HUES6 (cell line): Measurements from ENCODE around the gene MAGEB10.
"Not testable (repeated sequence)": the region's sequence is repeated elsewhere in the genome, so short reads cannot be mapped to it uniquely, and the experiment has no call there.

Source experiments
- H3K27ac ChIP-seq: 2 replicates; pipeline ENCODE4 v1.7.0; 2013; ENCODE audit warnings: low read depth, mild to moderate bottlenecking, low read length, inconsistent platforms
- H3K27me3 ChIP-seq: 2 replicates; pipeline ENCODE4 v1.6.1; 2013; ENCODE audit warnings: low read length; ENCODE audit not compliant: control insufficient read depth, insufficient read depth
- H3K36me3 ChIP-seq: 2 replicates; pipeline ENCODE4 v1.6.1; 2013; ENCODE audit warnings: low read length; ENCODE audit not compliant: control insufficient read depth, insufficient read depth
- H3K4me1 ChIP-seq: 2 replicates; pipeline ENCODE4 v1.6.1; 2013; ENCODE audit warnings: low read length; ENCODE audit not compliant: control insufficient read depth, insufficient read depth
- H3K4me3 ChIP-seq: 2 replicates; pipeline ENCODE4 v1.5.1; 2013; ENCODE audit warnings: low read depth, low read length
- H3K9ac ChIP-seq: one replicate; pipeline ENCODE4 v1.6.1; 2013; ENCODE audit warnings: mild to moderate bottlenecking, low read length
- H3K9me3 ChIP-seq: 2 replicates; pipeline ENCODE4 v1.6.1; 2013; ENCODE audit warnings: low read depth, low read length; ENCODE audit not compliant: control insufficient read depth, insufficient read depth

The MAGEB10 gene, protein sequence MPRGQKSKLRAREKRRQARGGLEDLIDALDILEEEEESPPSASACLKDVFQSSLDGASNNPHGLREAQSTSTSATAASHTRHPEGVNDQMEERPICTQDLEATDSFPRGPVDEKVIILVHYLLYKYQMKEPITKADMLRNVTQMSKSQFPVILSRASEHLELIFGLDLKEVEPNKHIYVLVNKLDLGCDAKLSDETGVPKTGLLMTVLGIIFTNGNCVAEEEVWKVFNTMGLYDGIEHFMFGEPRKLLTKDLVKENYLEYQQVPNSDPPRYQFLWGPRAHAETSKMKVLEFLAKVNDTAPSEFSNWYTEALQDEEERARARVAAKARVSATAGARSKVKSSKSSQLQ

DNA sequence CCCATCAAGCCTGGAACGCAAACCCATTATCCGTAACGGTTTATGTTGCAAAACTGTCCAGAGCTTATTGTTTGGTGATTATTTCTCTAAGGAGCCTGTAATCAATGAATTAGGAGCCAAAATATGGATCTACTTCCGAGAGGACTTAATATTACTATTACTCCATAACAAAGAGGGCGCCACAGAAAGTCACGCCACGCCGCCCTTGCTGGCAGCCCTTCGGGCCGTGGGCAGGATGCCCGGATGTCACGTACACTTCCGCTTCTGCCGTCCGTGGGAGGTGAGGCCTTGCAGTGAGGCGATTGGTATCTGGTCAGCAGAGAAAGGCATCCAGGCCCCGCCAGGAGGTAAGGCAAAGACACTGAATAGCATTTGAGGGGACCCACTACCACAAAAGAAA is at the start of gene MAGEB10:
Gene MAGEB10, plus strand, starts transcription at position 301 of the 400 bp plus-strand sequence. CDS start 13,317 bp downstream, outside the sequence.
- Histone ChIP-seq H3K4me3 (no peak within 1 kb of the TSS), H3K36me3 (no peaks in the 10 kb centered on the region), H3K27ac (no peak within 1 kb of the TSS), H3K9ac (no peak within 1 kb of the TSS), H3K4me1 (no peaks in the 10 kb centered on the region), H3K27me3 (no peaks in the 10 kb centered on the region; the same call in 1 of the 2 replicates), H3K9me3 (0 out of 2 replicates have a peak, but pooled peaks cover 3% of the 10 kb centered on the region)

DNA sequence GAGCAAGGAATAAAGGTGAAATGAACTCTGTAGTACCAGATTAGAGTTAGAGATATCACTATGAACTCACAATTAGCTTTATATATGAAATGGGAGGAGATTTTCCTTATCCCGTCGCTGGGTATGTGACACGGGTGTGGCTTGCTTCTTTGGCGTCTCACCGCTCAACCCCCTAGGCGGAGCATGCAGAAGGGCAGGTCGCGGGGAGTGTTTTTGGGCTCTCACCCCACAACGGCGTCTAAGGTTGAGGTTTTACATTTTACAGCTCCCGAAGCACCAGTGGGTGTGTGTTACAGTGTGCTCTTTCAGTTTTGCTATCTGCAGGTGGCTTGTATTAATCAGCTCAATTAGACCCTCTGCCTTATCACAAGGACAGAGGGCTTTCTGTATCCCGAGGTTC is 42.1 kb upstream of the MAGEB10 start:
- Histone ChIP-seq H3K9me3 (no peaks in the 10 kb centered on the region), H3K9ac (no peak overlapping the region), H3K27ac (no peak overlapping the region), H3K4me3 (no peak overlapping the region), H3K36me3 (no peaks in the 10 kb centered on the region), H3K4me1 (no peaks in the 10 kb centered on the region), H3K27me3 (no peaks in the 10 kb centered on the region; the same call in 1 of the 2 replicates)

DNA sequence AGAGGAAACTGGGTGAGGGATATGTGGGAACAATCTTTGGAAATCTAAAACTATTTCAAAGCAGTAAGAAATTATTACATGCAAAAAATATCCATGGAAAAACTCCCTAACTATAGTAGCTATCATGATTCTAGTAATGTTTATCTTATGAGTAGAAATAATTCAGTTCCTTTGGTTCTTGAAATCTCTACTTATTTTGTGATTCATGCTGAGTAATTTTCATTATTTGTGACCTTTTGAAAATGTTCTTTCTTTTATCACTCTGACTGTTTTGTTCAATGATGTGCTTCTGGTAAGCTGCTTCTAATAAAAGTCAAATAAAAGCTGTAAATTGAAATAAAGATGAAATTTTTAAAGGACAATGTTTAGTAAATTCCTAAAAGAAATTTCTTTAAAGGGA is 40.4 kb upstream of the MAGEB10 start:
- Histone ChIP-seq H3K4me3 (no peak overlapping the region), H3K36me3 (no peaks in the 10 kb centered on the region), H3K9me3 (no peaks in the 10 kb centered on the region), H3K9ac (no peak overlapping the region), H3K4me1 (no peaks in the 10 kb centered on the region), H3K27ac (no peak overlapping the region), H3K27me3 (no peaks in the 10 kb centered on the region; the same call in 1 of the 2 replicates)

DNA sequence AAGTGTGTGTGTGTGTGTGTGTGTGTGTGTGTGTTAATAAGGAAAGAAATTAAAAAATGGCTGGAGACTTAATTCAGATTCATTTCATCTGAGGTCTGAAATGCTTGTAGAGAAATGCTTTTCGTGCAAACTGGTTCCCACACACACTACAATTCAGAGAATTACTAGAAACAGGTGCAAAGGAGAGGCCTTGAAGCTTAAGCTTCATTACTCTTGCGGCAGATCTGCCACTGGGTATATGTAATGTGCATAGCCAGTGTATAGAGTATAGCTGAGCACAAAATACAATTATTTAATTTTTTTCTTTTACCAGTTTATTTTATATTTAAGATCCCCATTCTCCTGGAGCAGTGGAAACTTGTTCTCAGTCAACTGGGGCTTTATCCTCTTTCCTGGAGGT is 31.8 kb upstream of the MAGEB10 start:
- Histone ChIP-seq H3K4me1 (no peaks in the 10 kb centered on the region), H3K9me3 (no peaks in the 10 kb centered on the region), H3K27ac (no peak overlapping the region), H3K9ac (no peak overlapping the region), H3K4me3 (no peak overlapping the region), H3K27me3 (no peaks in the 10 kb centered on the region; the same call in 1 of the 2 replicates), H3K36me3 (no peaks in the 10 kb centered on the region)

DNA sequence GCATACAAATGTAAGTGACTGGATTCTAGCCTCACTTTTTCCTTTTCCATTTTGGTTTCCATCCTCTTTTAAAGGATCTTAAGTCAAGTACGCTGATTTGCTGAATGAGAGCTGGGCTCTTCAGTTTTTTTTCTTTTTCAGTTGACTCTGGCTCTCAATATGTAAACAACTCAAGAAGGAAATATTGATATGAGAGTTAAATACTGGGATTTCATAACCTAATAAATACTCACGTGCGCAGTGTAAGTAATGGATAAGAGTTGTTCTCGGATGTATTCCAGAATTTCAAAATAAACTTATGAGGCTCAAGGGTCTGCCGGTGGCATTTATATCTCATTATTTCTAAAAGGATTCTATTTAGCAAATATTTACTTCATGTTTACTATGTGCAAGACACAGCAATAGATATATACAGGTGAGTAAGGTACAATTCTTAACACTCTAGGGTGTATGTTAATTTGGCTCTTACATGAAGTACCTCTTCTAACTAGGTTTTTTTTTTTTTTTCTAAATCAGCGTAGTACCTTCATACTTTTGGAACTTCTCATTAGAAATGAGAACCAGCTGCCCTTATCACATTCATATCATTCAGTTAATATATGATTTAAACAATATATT is 11.0 kb upstream of the MAGEB10 start:
- no peaks in the 10 kb centered on the region for H3K9me3 ChIP-seq
- no peak overlapping the region for H3K4me3 ChIP-seq
- no peak overlapping the region for H3K9ac ChIP-seq

DNA sequence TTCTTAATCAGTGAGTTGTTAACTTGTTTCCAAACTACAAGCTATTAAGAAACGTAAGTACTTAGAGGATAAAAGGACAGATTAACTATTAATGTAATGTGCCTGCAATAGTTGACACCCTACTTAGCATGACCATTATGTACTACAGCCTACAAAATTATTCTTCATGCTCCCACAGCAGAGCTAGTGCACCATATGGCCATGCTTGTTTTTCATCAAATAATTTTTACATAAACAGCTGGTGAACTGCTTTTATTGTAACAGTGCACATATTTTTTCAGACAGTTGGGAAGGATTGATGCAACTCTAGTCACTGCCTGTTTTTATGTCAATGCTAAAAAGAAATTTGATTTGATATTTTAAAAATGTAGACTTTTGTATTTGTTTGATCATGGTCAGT is 10.2 kb upstream of the MAGEB10 start:
- Histone ChIP-seq H3K27ac (no peak overlapping the region), H3K9me3 (no peaks in the 10 kb centered on the region), H3K36me3 (no peaks in the 10 kb centered on the region), H3K27me3 (no peaks in the 10 kb centered on the region; the same call in 1 of the 2 replicates), H3K4me3 (no peak overlapping the region), H3K4me1 (no peaks in the 10 kb centered on the region), H3K9ac (no peak overlapping the region)

More for the DNA sequence above, 11.0 kb upstream of the MAGEB10 start:
- H3K27ac ChIP-seq = no peak overlapping the region
- H3K27me3 ChIP-seq = no peaks in the 10 kb centered on the region; the same call in 1 of the 2 replicates
- no peaks in the 10 kb centered on the region for H3K36me3 ChIP-seq
- H3K4me1 ChIP-seq = no peaks in the 10 kb centered on the region

DNA sequence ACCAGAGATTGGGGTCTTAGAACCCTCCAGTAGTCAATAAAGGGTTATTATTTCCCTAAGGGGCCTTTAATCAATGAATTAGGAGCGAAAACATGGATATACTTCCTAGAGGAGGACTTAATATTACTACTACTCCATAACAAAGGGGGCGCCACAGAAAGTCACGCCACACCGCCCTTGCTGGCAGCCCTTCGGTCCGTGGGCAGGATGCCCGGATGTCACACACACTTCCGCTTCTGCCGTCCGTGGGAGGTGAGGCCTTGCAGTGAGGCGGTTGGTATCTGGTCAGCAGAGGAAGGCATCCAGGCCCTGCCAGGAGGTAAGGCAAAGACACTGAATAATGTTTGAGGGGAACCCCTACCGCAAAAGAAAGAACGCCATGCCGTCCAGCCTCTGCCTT is 436 bp downstream of the MAGEB10 start:
- Histone ChIP-seq H3K27ac (no peak overlapping the region), H3K36me3 (no peaks in the 10 kb centered on the region), H3K4me1 (no peaks in the 10 kb centered on the region), H3K9me3 (0 out of 2 replicates have a peak, but pooled peaks cover 3% of the 10 kb centered on the region), H3K9ac (no peak overlapping the region), H3K4me3 (no peak overlapping the region), H3K27me3 (no peaks in the 10 kb centered on the region; the same call in 1 of the 2 replicates)

DNA sequence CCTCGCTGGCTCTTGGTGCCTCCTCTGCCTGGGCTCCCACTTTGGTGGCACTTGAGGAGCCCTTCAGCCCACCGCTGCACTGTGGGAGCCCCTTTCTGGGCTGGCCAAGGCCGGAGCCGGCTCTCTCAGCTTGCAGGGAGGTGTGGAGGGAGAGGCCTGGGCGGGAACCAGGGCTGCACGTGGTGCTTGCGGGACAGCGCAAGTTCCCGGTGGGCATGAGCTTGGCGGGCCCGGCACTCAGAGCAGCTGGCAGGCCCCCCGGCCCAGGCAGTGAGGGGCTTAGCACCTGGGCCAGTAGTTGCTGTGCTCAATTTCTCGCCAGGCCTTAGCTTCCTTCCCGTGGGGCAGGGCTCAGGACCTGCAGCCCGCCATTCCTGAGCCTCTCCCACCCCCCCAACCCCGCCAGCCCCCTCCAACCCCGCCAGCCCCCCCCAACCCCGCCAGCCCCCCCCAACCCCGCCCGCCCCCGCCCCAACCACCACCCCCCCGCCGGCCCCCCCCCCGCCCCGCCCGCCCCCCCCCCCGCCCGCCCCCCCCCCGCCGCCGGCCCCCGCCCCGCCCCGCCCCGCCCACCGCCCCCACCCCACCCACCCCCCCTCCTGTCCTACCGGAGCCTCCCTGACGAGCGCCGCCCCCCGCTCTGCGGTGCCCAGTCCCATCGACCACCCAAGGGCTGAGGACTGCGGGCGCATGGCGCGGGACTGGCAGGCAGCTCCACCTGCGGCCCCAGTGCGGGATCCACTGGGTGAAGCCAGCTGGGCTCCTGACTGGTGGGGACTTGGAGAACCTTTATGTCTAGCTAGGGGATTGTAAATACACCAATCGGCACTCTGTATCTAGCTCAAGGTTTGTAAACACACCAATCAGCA is 1.4 kb downstream of the MAGEB10 start:
- H3K36me3 ChIP-seq, H3K27ac ChIP-seq: not testable (repeated sequence)

DNA sequence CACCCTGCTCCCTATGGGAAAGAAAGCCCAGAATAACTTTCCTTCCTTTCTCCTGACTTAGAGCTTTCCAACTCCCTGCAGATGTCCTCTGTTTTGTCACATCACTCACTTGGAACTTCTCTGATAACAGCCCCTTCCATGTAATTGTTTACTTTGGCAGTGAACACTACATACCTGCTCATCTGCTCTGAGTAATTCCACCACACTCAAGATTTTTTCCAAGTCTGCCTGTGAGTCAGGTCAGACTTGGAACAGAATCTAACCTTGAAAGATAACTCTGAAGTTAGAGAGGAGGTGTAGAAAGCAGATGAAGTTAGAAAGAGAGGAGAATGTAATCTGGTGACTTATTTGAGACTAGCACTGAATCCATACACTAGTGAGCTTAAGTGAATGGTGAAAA is 7.4 kb downstream of the MAGEB10 start:
- Histone ChIP-seq H3K4me3 (no peak overlapping the region), H3K9me3 (no peaks in the 10 kb centered on the region), H3K9ac (no peak overlapping the region), H3K27me3 (peaks cover 4% of the 10 kb centered on the region; the same call in 1 of the 2 replicates), H3K27ac (no peak overlapping the region), H3K36me3 (no peaks in the 10 kb centered on the region), H3K4me1 (no peaks in the 10 kb centered on the region)

More for the DNA sequence above, 1.4 kb downstream of the MAGEB10 start:
- not testable (repeated sequence) for H3K4me1 ChIP-seq, H3K9ac ChIP-seq, H3K4me3 ChIP-seq, H3K9me3 ChIP-seq, H3K27me3 ChIP-seq

DNA sequence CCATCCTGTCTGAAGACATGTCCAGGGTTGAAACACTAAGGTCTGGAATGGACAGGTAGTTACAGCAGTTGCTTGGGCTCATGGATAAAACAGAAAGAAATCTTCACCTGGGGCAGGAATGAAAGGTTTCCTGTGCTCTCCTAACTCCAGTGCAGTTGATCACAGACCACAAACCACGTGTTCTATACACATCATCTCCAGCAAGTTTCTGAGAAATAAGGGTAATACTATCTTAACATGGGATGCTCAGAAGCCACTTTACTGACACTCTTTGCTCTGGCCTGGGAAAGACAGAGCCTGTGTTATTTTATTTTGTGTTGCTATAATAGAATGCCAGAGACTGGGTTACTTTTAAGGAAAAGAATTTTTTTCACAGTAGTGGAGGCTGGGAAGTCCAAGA is 16.0 kb downstream of the MAGEB10 start:
- Histone ChIP-seq H3K27ac (no peak overlapping the region), H3K36me3 (no peaks in the 10 kb centered on the region), H3K4me3 (no peak overlapping the region), H3K9me3 (no peaks in the 10 kb centered on the region), H3K9ac (no peak overlapping the region), H3K27me3 (peaks cover 4% of the 10 kb centered on the region; the same call in 1 of the 2 replicates), H3K4me1 (no peaks in the 10 kb centered on the region)
